ENCODE results near the gene OAF. TPM values are rescaled to one million over a fixed set of nuclear protein-coding genes. Genes with fewer than 3 reads are reported as not detected.

The OAF gene
- polyA plus RNA-seq, 1 experiment = 47.5 TPM

DNA sequence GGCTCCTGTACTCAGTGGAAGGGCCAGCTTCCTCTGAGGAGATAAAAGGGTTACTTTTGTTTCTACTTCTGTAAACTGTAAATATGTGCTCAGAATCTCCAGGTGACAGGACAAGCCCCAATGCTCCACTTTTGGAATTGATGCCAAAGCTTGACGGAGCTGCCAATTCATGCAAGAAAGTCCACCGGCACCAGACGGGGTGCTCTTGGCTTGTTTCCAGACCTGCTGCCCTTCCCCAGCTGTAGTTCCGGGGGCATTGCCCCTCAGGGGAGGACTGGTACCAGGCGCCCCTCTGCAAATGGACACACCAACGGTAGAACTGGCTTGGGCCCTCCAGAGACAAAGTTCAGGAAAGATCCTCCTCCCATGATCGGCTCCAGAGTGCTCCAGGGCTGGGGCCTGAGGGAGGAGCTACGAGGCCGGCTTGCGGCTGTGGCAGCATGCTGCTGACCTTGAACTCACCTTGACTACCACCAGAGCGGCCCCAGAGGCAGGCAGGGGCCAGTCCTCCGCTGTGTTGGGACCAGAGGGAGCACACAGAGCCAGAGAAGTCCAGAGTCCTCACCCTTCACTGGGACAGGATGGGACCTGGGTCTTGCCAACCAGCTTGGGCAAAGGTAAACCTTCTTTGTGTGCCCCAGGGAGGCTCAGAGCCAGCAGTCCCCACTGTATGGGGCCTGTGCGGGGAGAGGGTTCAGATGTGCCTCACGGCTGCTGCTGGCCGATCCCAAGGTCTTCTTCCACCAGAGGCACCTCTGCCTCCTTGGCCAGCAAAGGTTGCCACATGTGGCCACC lies 17.8 kb upstream of the OAF start:
- DNase-seq (ENCODE audit: low read depth) = no peak
- CTCF ChIA-PET = interaction anchor here (0.6 kb wide), 1 partner anchor 20 kb away, joined by 3 read pairs; no protein-coding TSS in a partner anchor
- POLR2A ChIA-PET = no interaction called here
- TF ChIP-seq, protein P1, sequence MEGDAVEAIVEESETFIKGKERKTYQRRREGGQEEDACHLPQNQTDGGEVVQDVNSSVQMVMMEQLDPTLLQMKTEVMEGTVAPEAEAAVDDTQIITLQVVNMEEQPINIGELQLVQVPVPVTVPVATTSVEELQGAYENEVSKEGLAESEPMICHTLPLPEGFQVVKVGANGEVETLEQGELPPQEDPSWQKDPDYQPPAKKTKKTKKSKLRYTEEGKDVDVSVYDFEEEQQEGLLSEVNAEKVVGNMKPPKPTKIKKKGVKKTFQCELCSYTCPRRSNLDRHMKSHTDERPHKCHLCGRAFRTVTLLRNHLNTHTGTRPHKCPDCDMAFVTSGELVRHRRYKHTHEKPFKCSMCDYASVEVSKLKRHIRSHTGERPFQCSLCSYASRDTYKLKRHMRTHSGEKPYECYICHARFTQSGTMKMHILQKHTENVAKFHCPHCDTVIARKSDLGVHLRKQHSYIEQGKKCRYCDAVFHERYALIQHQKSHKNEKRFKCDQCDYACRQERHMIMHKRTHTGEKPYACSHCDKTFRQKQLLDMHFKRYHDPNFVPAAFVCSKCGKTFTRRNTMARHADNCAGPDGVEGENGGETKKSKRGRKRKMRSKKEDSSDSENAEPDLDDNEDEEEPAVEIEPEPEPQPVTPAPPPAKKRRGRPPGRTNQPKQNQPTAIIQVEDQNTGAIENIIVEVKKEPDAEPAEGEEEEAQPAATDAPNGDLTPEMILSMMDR (IDR thresholded peaks at IDR 0.05; ENCODE audit: insufficient read depth, low read depth, low read length) = no peak
- Histone ChIP-seq H3K27me3 (ENCODE audit: control insufficient read depth, insufficient read depth, low read length) (peaks cover 5% of the 10 kb centered on the region), H3K4me3 (ENCODE audit: low read depth, low read length) (no peak overlapping the region), H3K36me3 (ENCODE audit: control insufficient read depth, insufficient read depth, low read length) (no peaks in the 10 kb centered on the region)

DNA sequence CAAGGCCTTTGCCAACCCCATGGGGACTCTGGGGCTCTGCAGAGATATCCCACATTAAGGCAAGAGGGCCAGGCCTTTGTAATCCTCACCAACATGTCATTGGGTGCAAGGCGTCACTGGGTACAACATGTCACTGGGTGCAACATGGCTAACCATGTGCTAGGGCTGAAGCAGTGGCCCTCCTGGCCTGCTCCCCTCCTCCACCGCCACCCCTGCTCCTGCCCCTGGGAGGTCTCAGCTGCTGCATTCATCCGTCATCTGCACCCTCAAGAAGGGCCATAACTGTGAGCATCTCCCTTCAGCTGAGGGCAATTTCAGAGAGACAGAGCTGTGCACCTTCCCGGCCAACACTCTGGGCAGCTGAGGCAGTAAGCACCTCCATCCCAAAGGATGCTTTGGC lies 16.7 kb upstream of the OAF start:
- no peaks in the 10 kb centered on the region for H3K36me3 ChIP-seq (ENCODE audit: control insufficient read depth, insufficient read depth, low read length)
- CTCF ChIA-PET = interaction anchor here (0.7 kb wide), 1 partner anchor 9 kb away, joined by 3 read pairs; no protein-coding TSS in a partner anchor
- TF ChIP-seq, protein P1 (IDR thresholded peaks at IDR 0.05; ENCODE audit: insufficient read depth, low read depth, low read length) = no peak
- POLR2A ChIA-PET = interaction anchor here (0.6 kb wide), 1 partner anchor 22 kb away, joined by 3 read pairs; no protein-coding TSS in a partner anchor
- H3K27me3 ChIP-seq (ENCODE audit: control insufficient read depth, insufficient read depth, low read length) = peaks cover 5% of the 10 kb centered on the region
- no peak overlapping the region for H3K4me3 ChIP-seq (ENCODE audit: low read depth, low read length)
- no peak for DNase-seq (ENCODE audit: low read depth)

DNA sequence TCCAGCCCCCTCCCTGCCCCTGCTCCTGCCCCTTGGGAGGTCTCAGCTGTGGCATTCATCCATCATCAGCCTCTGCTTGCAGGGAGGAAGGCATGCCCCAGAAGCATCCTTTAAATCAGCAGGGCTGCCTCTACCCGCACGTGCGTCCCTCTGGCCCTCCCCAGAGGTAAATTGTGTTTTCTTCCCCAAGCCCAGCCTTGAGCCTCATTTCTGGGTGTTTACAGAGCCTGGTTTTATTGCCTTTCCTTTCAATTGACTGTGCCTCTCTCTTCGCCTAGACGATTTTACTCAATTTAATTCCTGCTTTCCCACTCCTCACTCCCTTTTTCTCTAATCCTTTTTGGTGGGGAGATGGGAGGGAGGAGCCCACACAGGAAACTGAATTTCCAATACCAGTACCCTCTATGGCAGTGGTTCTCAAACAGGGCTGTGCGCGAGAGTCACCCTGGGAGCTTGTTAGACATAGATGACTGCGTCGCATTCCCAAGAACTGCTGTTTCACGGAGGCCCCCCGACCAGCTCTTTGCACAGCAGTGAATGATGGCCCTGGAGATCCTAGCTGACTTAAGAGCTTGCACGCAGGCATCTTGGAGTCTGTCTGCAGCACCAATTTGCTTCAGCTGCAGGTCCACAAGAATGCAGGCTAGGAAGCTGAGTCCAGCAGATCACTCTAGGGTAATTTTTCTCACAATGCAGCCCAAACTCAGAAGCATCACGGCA lies 15.1 kb upstream of the OAF start:
- TF ChIP-seq, protein P1 (IDR thresholded peaks at IDR 0.05; ENCODE audit: insufficient read depth, low read depth, low read length) = no peak
- POLR2A ChIA-PET = no interaction called here

DNA sequence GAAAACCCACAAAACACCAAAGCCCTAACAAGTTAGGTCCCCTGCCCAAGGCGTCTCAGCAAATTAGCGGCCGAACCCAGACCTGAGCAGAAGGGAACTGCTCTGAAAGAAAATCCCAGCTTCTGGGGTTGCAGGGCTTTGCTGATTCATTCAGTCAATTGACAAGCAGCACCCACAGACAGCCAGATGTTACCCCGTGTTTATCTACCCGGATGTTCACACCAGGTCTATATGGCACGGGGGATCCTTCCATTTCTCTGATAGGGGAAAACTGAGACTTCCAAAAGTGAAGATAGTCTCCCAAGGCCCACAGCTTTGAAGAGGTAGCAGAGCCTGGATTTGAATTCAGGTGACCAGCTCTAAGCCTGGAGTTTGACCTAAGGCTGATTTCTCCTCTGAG lies 14.0 kb upstream of the OAF start:
- DNase-seq (ENCODE audit: low read depth) = no peak
- H3K36me3 ChIP-seq (ENCODE audit: control insufficient read depth, insufficient read depth, low read length) = no peaks in the 10 kb centered on the region
- POLR2A ChIA-PET = no interaction called here
- TF ChIP-seq, protein P1 (IDR thresholded peaks at IDR 0.05; ENCODE audit: insufficient read depth, low read depth, low read length) = no peak
- no peak overlapping the region for H3K4me3 ChIP-seq (ENCODE audit: low read depth, low read length)
- CTCF ChIA-PET = interaction anchor here (0.9 to 1.8 kb wide), 3 partner anchors 9 to 106 kb away, joined by 3 to 7 read pairs (median 3); no protein-coding TSS in a partner anchor
- H3K27me3 ChIP-seq (ENCODE audit: control insufficient read depth, insufficient read depth, low read length) = no peaks in the 10 kb centered on the region; the same call in 1 of the 2 replicates

More for the DNA sequence above, 15.1 kb upstream of the OAF start:
- no peak for DNase-seq (ENCODE audit: low read depth)
- CTCF ChIA-PET = interaction anchor here (1.0 to 1.8 kb wide), 2 partner anchors 8 to 107 kb away, joined by 3 to 7 read pairs; no protein-coding TSS in a partner anchor
- H3K36me3 ChIP-seq (ENCODE audit: control insufficient read depth, insufficient read depth, low read length) = no peaks in the 10 kb centered on the region
- H3K4me3 ChIP-seq (ENCODE audit: low read depth, low read length) = no peak overlapping the region
- peaks cover 1% of the 10 kb centered on the region for H3K27me3 ChIP-seq (ENCODE audit: control insufficient read depth, insufficient read depth, low read length)

All from BJ (cell line).